IMR-90 (cell line): ENCODE measurements around the gene CCNK. TPM values are rescaled to one million over a fixed set of nuclear protein-coding genes. Genes with fewer than 3 reads are reported as not detected.

Source experiments
- ATAC-seq: fragments of 200-7000 bp; cut with Tn5 transposase; 2 replicates; pipeline ENCODE4 v1.9.1; 2020; ENCODE audit warnings: low read depth, mild to moderate bottlenecking, moderate library complexity
- BruUV-seq: library from RNA; stranded (reverse); fragments of 400-500 nt; replicated peaks from 2 replicates; lab custom pipeline; 2021; lab: Mats Ljungman, UMichigan
- CTCF ChIA-PET: fragments of 300-600 bp; formaldehyde crosslinking; extraction: SDS; loops from one replicate; lab custom pipeline; 2021; ENCODE audit warnings: antibody characterized with exemption; lab: Yijun Ruan, JAX
- POLR2A ChIA-PET: fragments of 300-600 bp; sonication (Branson Sonifier 250); formaldehyde crosslinking; loops from one replicate; lab custom pipeline; 2022; ENCODE audit warnings: antibody characterized with exemption; ENCODE audit not compliant: unreplicated experiment; lab: Charles Lee
- DNase-seq: peaks from one replicate; pipeline ENCODE4 v3.0.0; 2013
- H2AFZ ChIP-seq: replicated peaks from 2 replicates; pipeline ENCODE3; 2013; ENCODE audit warnings: low read length, mild to moderate bottlenecking; ENCODE audit not compliant: poor library complexity
- H2AK5ac ChIP-seq: 2 replicates; pipeline ENCODE4 v1.6.1; 2013; ENCODE audit warnings: low read depth, low read length, inconsistent platforms
- H2AK9ac ChIP-seq: replicated peaks from 2 replicates; pipeline ENCODE3; 2013; ENCODE audit warnings: mild to moderate bottlenecking, low read depth, low read length, moderate library complexity; ENCODE audit not compliant: poor library complexity
- H2BK120ac ChIP-seq: 2 replicates; pipeline ENCODE4 v1.6.1; 2013; ENCODE audit warnings: low read depth, low read length, inconsistent platforms
- H2BK15ac ChIP-seq: 3 replicates; pipeline ENCODE4 v1.6.1; 2013; ENCODE audit warnings: low read depth, low read length, inconsistent platforms
- H2BK20ac ChIP-seq: 2 replicates; pipeline ENCODE4 v1.6.1; 2013; ENCODE audit warnings: low read depth, mild to moderate bottlenecking, inconsistent platforms, low read length, moderate library complexity
- H2BK5ac ChIP-seq: 2 replicates; pipeline ENCODE4 v1.6.1; 2013; ENCODE audit warnings: mild to moderate bottlenecking, low read depth, low read length, inconsistent platforms; ENCODE audit not compliant: poor library complexity, severe bottlenecking
- H3K14ac ChIP-seq: replicated peaks from 2 replicates; pipeline ENCODE4 v1.6.1; 2013; ENCODE audit warnings: low read depth, low read length, inconsistent platforms
- H3K18ac ChIP-seq: 2 replicates; pipeline ENCODE4 v1.6.1; 2013; ENCODE audit warnings: low read depth, low read length, control low read depth
- H3K23ac ChIP-seq: 2 replicates; pipeline ENCODE4 v1.6.1; 2013; ENCODE audit warnings: low read depth, low read length, inconsistent platforms
- H3K27ac ChIP-seq: 2 replicates; pipeline ENCODE4 v1.5.1; 2013; ENCODE audit warnings: mild to moderate bottlenecking, control low read depth, low read length; ENCODE audit not compliant: insufficient read depth
- H3K27me3 ChIP-seq: 2 replicates; pipeline ENCODE4 v1.6.1; 2013; ENCODE audit warnings: low read length; ENCODE audit not compliant: control insufficient read depth, insufficient read depth
- H3K36me3 ChIP-seq: 2 replicates; pipeline ENCODE4 v1.6.1; 2013; ENCODE audit warnings: low read length, mixed read lengths; ENCODE audit not compliant: control insufficient read depth, insufficient read depth
- H3K4ac ChIP-seq: 2 replicates; pipeline ENCODE4 v1.6.1; 2013; ENCODE audit warnings: low read depth, low read length, inconsistent platforms
- H3K4me1 ChIP-seq: 2 replicates; pipeline ENCODE4 v1.6.1; 2013; ENCODE audit warnings: low read length, mixed read lengths; ENCODE audit not compliant: control insufficient read depth, insufficient read depth
- H3K4me2 ChIP-seq: 2 replicates; pipeline ENCODE4 v1.6.1; 2013; ENCODE audit warnings: low read depth, mild to moderate bottlenecking, control low read depth, low read length, moderate library complexity
- H3K4me3 ChIP-seq: 2 replicates; pipeline ENCODE4 v1.5.1; 2013; ENCODE audit warnings: low read depth, mild to moderate bottlenecking, control low read depth, low read length, moderate library complexity; ENCODE audit not compliant: insufficient read depth
- H3K56ac ChIP-seq: 2 replicates; pipeline ENCODE4 v1.6.1; 2013; ENCODE audit warnings: low read length, inconsistent platforms; ENCODE audit not compliant: insufficient read depth; ENCODE audit errors: extremely low read depth
- H3K79me1 ChIP-seq, 2 experiments: 2 replicates each; pipeline ENCODE4 v1.6.1; 2013; ENCODE audit warnings: low read length in 2 of 2, inconsistent platforms in 1 of 2, low read depth in 1 of 2
- H3K9ac ChIP-seq: 2 replicates; pipeline ENCODE4 v1.6.1; 2013; ENCODE audit warnings: low read depth, low read length, control low read depth
- H3K9me1 ChIP-seq: 2 replicates; pipeline ENCODE4 v1.6.1; 2013; ENCODE audit warnings: low read length, inconsistent platforms; ENCODE audit not compliant: insufficient read depth
- H3K9me3 ChIP-seq: 2 replicates; pipeline ENCODE4 v1.6.1; 2013; ENCODE audit warnings: low read length; ENCODE audit not compliant: control insufficient read depth, insufficient read depth
- H4K20me1 ChIP-seq: 2 replicates; pipeline ENCODE4 v1.6.1; 2013; ENCODE audit warnings: low read length, inconsistent platforms; ENCODE audit not compliant: insufficient read depth
- H4K5ac ChIP-seq: 2 replicates; pipeline ENCODE4 v1.6.1; 2013; ENCODE audit warnings: mild to moderate bottlenecking, low read depth, low read length, control low read depth
- H4K8ac ChIP-seq, 2 experiments: 2 replicates each; pipeline ENCODE4 v1.6.1; 2013; ENCODE audit warnings: low read depth in 2 of 2, low read length in 2 of 2, control low read depth in 1 of 2, inconsistent platforms in 1 of 2
- H4K91ac ChIP-seq: 2 replicates; pipeline ENCODE4 v1.6.1; 2013; ENCODE audit warnings: low read depth, low read length, inconsistent platforms; ENCODE audit not compliant: insufficient read depth
- CEBPB ChIP-seq: IDR thresholded peaks from 2 replicates; pipeline ENCODE4 v1.6.1; 2012; ENCODE audit warnings: low read depth, low read length, improper control_type of control experiment
- CHD1 ChIP-seq: IDR thresholded peaks from 2 replicates; pipeline ENCODE4 v1.6.1; 2012; ENCODE audit warnings: low read depth, low read length, improper control_type of control experiment
- FOS ChIP-seq: fragments of 150-350 bp; IDR thresholded peaks from 2 replicates; pipeline ENCODE4 v1.6.1; 2016; ENCODE audit warnings: low read depth, low read length
- MAFK ChIP-seq: IDR thresholded peaks from 2 replicates; pipeline ENCODE4 v1.6.1; 2012; ENCODE audit warnings: low read depth, low read length, improper control_type of control experiment
- MAZ ChIP-seq: IDR thresholded peaks from 2 replicates; pipeline ENCODE4 v1.6.1; 2012; ENCODE audit warnings: low read depth, mild to moderate bottlenecking, low read length, improper control_type of control experiment, moderate library complexity, borderline replicate concordance
- MXI1 ChIP-seq: IDR thresholded peaks from 2 replicates; pipeline ENCODE4 v1.6.1; 2012; ENCODE audit warnings: low read depth, mild to moderate bottlenecking, low read length, moderate library complexity, borderline replicate concordance
- NFE2L2 ChIP-seq: fragments of 150-350 bp; IDR thresholded peaks from 2 replicates; pipeline ENCODE4 v1.6.1; 2016; ENCODE audit warnings: low read depth, mild to moderate bottlenecking, low read length
- RAD21 ChIP-seq: IDR thresholded peaks from 2 replicates; pipeline ENCODE4 v1.6.1; 2012; ENCODE audit warnings: low read length, improper control_type of control experiment
- RCOR1 ChIP-seq: IDR thresholded peaks from 2 replicates; pipeline ENCODE4 v1.6.1; 2012; ENCODE audit warnings: mild to moderate bottlenecking, low read length, improper control_type of control experiment; ENCODE audit not compliant: insufficient replicate concordance
- RFX5 ChIP-seq: IDR thresholded peaks from 2 replicates; pipeline ENCODE4 v1.8.0; 2012; ENCODE audit warnings: low read depth, mild to moderate bottlenecking, low read length, moderate library complexity
- SMC3 ChIP-seq: fragments of 150-350 bp; IDR thresholded peaks from 2 replicates; pipeline ENCODE4 v1.6.1; 2016; ENCODE audit warnings: low read depth, mild to moderate bottlenecking, antibody characterized with exemption, low read length, moderate library complexity
- WGBS, 2 experiments: methylation state at CpG; one replicate each; pipeline versions ENCODE4 v1.1.5 to v1.1.7; 2013; ENCODE audit warnings: missing lambda C conversion rate in 2 of 2; ENCODE audit not compliant: insufficient read length in 1 of 2; ENCODE audit errors: extremely low coverage in 2 of 2; 5-methylcytosine and 5-hydroxymethylcytosine counted together
- dilution Hi-C: fragments of 300-500 bp; cut with HindIII; formaldehyde crosslinking; loops from one replicate; pipeline ENCODE4 v1.14.3; 2018; ENCODE audit warnings: low sequenced_read_pairs; ENCODE audit not compliant: unreplicated experiment
- in situ Hi-C: fragments of 300-500 bp; cut with MboI; formaldehyde crosslinking; loops from 3 replicates; pipeline ENCODE4 v1.14.3; 2019; ENCODE audit warnings: low sequenced_read_pairs, inconsistent platforms, mixed read lengths
- intact Hi-C: fragments of 100-400 bp; cut with micrococcal nuclease; formaldehyde crosslinking; loops from 2 replicates; pipeline ENCODE4 v1.10.0; 2022
- polyA plus RNA-seq, 3 experiments: library from polyadenylated mRNA; depleted of rRNA; stranded (reverse); fragments of >200 nt; gene quantifications; 2 replicates each; pipeline ENCODE4 v1.2.3, GENCODE V29; 2012; ENCODE audit warnings: low replicate concordance in 1 of 3
- total RNA-seq: library from RNA; depleted of rRNA; stranded (reverse); fragments of >200 nt; gene quantifications from 2 replicates; pipeline ENCODE4 v1.2.3, GENCODE V29; 2012
- TF ChIP-seq, protein P1 (sequence below): conservative IDR thresholded peaks from 2 replicates; pipeline ENCODE4 v1.5.1; 2012; ENCODE audit warnings: mild to moderate bottlenecking, low read depth, low read length, improper control_type of control experiment
- TF ChIP-seq, protein P2 (sequence below): fragments of 150-350 bp; IDR thresholded peaks from 2 replicates; pipeline ENCODE4 v1.6.1; 2017; ENCODE audit warnings: mild to moderate bottlenecking, antibody characterized with exemption, low read length, low read depth

Gene CCNK
- total and polyA plus RNA-seq, 2 of the 4 experiments (the other 2 are of a cell fraction), result 18.8 to 38.3 TPM

DNA sequence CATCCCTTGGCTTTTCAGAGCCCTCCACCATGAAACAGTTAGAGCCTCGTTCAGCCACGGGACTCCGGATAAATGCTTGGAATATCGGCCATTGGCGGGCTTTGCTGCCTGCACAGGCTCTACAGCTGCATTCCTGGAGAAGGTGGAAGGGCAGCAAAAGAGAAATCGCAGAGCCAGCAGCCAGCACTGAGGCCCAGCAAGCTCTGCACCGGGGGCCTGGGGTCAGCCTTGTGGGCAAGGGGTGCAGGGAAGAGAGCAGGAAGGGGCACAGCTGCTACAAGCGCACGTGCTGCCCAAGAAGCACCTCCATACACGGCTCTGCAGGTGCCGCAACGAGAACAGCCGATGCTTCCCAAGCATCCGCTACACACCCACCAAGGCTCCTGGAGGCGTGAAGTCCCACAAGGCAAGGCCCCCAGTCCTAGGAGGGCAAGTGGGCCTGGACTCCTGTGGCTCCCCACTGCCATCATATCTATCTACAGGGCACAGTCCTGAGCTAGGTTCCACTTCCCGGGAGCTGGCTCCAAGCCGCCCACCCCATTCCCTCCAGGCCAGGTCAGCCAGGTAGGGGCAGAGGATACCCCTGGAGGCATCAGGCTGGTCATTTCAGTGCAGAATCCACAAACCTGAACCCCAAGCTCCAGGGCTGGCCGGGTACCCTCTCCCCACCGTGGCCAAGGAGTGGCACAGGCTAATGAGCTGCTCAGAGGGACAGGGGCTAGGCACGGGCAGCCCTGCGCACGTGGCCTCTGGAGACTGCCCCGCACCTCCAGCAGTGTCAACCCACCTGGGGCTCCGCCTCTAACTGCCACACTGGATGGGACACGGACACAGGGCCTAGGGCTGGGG is 40.2 kb downstream of the CCNK start:
- ChIA-PET CTCF (no interaction called here), POLR2A (no interaction called here)
- DNase-seq, result no peak
- ATAC-seq, result no peak
- Histone ChIP-seq H2BK15ac (peak overlapping the region; percentile 17; the same call in 1 of the 3 replicates), H3K9me3 (no peaks in the 10 kb centered on the region), H3K14ac (no peak overlapping the region), H3K23ac (no peak overlapping the region), H3K4me3 (no peak overlapping the region), H4K8ac (0 out of 4 replicates have a peak overlapping the region, but pooled peaks of 1 of the 2 experiments have one; percentile 44), H3K18ac (no peak overlapping the region; the same call in 1 of the 2 replicates), H3K9me1 (peaks cover 10% of the 10 kb centered on the region), H2BK20ac (no peak overlapping the region), H3K79me1 (peaks cover 21 to 80% of the 10 kb centered on the region in 2 experiments), H4K5ac (no peak overlapping the region), H3K36me3 (no peaks in the 10 kb centered on the region; the same call in 1 of the 2 replicates), H3K9ac (no peak overlapping the region), H3K27ac (peak overlapping the region; percentile 12; the same call in 1 of the 2 replicates), H4K91ac (no peak overlapping the region), H3K4me1 (peaks cover 32% of the 10 kb centered on the region), H2BK120ac (no peak overlapping the region; the same call in 1 of the 2 replicates), H4K20me1 (peaks cover 41% of the 10 kb centered on the region), H3K56ac (no peak overlapping the region), H3K4me2 (no peak overlapping the region), H3K27me3 (no peaks in the 10 kb centered on the region), H2AK9ac (no peak overlapping the region), H2BK5ac (no peak overlapping the region), H2AFZ (peak overlapping the region; percentile 12), H2AK5ac (peak overlapping the region; percentile 75; the same call in 1 of the 2 replicates), H3K4ac (peak overlapping the region; percentile 39; the same call in 1 of the 2 replicates)
- no TSS peak for BruUV-seq
- TF ChIP-seq SMC3 (no peak), FOS (no peak), MXI1 (no peak), MAFK (no peak), RFX5 (no peak), RCOR1 (no peak), CHD1 (no peak), NFE2L2 (no peak), RAD21 (no peak), MAZ (no peak), CEBPB (no peak)
- TF ChIP-seq, protein P1, sequence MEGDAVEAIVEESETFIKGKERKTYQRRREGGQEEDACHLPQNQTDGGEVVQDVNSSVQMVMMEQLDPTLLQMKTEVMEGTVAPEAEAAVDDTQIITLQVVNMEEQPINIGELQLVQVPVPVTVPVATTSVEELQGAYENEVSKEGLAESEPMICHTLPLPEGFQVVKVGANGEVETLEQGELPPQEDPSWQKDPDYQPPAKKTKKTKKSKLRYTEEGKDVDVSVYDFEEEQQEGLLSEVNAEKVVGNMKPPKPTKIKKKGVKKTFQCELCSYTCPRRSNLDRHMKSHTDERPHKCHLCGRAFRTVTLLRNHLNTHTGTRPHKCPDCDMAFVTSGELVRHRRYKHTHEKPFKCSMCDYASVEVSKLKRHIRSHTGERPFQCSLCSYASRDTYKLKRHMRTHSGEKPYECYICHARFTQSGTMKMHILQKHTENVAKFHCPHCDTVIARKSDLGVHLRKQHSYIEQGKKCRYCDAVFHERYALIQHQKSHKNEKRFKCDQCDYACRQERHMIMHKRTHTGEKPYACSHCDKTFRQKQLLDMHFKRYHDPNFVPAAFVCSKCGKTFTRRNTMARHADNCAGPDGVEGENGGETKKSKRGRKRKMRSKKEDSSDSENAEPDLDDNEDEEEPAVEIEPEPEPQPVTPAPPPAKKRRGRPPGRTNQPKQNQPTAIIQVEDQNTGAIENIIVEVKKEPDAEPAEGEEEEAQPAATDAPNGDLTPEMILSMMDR, result no peak
- TF ChIP-seq, protein P2, sequence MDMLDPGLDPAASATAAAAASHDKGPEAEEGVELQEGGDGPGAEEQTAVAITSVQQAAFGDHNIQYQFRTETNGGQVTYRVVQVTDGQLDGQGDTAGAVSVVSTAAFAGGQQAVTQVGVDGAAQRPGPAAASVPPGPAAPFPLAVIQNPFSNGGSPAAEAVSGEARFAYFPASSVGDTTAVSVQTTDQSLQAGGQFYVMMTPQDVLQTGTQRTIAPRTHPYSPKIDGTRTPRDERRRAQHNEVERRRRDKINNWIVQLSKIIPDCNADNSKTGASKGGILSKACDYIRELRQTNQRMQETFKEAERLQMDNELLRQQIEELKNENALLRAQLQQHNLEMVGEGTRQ, result no peak
- intact Hi-C loops (loop anchor here (1.0 to 5.0 kb wide), 2 partner anchors 83 to 161 kb away; partner anchors contain the start of genes CCDC85C and CYP46A1), dilution Hi-C loops (no loop called here), in situ Hi-C loops (loop anchor here (5.0 to 10.0 kb wide), 2 partner anchors 101 to 383 kb away; no protein-coding TSS in a partner anchor)
- WGBS, 2 experiments, result 90% methylated on average over 6 of the region's 25 CpGs; no CpG with 5 or more reads in 1 of the 2 experiments
